ENCODE data around the gene MYL10. TPM values are rescaled to one million over a fixed set of nuclear protein-coding genes. Genes with fewer than 3 reads are reported as not detected.

Gene MYL10
- polyA plus RNA-seq, 1 of the 3 experiments (the other 2 are of a cell fraction) = not detected

DNA sequence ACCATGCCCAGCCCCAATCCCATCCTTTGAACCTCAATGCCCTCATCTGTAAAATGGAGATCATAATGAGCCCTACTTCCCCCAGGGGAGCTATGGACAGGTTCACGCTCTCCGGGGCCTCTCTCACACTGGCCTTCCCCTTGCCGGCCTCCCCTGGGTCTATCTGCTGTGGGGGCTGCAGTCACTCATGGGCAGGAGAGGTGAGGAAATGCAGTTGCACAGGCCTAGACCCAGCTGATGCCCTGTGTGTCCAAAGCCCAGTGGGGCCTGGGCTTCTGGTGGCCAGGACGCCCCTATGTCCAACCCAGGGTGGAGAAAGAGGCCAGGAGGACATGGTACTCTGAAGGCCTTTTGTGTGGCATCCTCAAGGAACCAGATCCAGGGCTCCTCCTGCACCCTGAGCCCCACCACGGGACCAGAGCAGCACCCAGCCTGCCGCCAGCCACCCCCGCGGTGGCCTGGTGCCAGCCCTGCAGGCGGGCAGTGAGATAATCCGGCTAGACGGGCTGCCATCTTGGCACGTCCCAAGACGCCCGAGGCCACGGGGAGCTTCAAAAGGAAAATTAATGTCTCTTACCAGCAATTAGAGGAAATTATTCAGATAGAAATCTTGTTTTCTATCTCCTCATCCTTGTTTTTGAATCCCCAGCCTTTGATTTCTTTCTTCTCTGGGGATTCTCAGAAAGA lies 39.0 kb downstream of the MYL10 start:
- CTCF ChIA-PET = interaction anchor here (0.6 to 5.6 kb wide), 10 partner anchors 13 to 358 kb away, joined by 3 to 47 read pairs (median 3); no protein-coding TSS in a partner anchor
- H3K79me2 ChIP-seq (ENCODE audit: insufficient read depth) = no peaks in the 10 kb centered on the region
- peak; percentile 85 for DNase-seq
- no peak overlapping the region for H3K9ac ChIP-seq
- peaks cover 5% of the 10 kb centered on the region; the same call in 1 of the 2 replicates for H3K27me3 ChIP-seq (ENCODE audit: insufficient read depth)
- H3K4me2 ChIP-seq = no peak overlapping the region
- no peaks in the 10 kb centered on the region for H4K20me1 ChIP-seq (ENCODE audit: insufficient read depth)
- H3K9me2 ChIP-seq = no peaks in the 10 kb centered on the region
- POLR2A ChIA-PET = interaction anchor here (0.6 kb wide), 1 partner anchor 47 kb away, joined by 3 read pairs; no protein-coding TSS in a partner anchor
- H3K27ac ChIP-seq (ENCODE audit: low read depth in 2 of 2, low read length in 1 of 2) = peak overlapping the region in 1 of 2 experiments; percentile 58; a peak in 1 of 4 replicates
- WGBS (ENCODE audit: low lambda C conversion rate) = 68% methylated on average over 7 of the region's 15 CpGs
- H2AFZ ChIP-seq (ENCODE audit: low read depth) = no peak overlapping the region
- no peaks in the 10 kb centered on the region for H3F3A ChIP-seq (replicated peaks; ENCODE audit: insufficient read depth)
- H3K4me3 ChIP-seq (ENCODE audit: low read depth in 2 of 2, low read length in 1 of 2) = no peak overlapping the region
- TF ChIP-seq, protein P1, sequence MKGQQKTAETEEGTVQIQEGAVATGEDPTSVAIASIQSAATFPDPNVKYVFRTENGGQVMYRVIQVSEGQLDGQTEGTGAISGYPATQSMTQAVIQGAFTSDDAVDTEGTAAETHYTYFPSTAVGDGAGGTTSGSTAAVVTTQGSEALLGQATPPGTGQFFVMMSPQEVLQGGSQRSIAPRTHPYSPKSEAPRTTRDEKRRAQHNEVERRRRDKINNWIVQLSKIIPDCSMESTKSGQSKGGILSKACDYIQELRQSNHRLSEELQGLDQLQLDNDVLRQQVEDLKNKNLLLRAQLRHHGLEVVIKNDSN (IDR thresholded peaks at IDR 0.05; ENCODE audit: borderline replicate concordance, low read depth) = no peak
- TF ChIP-seq, protein P2, sequence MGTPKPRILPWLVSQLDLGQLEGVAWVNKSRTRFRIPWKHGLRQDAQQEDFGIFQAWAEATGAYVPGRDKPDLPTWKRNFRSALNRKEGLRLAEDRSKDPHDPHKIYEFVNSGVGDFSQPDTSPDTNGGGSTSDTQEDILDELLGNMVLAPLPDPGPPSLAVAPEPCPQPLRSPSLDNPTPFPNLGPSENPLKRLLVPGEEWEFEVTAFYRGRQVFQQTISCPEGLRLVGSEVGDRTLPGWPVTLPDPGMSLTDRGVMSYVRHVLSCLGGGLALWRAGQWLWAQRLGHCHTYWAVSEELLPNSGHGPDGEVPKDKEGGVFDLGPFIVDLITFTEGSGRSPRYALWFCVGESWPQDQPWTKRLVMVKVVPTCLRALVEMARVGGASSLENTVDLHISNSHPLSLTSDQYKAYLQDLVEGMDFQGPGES (IDR thresholded peaks at IDR 0.05; ENCODE audit: low read depth, low read length) = no peak
- TF ChIP-seq GATA2 (CRISPR knock-in tag; IDR thresholded peaks at IDR 0.05) (peak; percentile 64), GABPA (IDR thresholded peaks at IDR 0.05; ENCODE audit: low read depth) (no peak), RCOR1 (IDR thresholded peaks at IDR 0.05; ENCODE audit: low read length) (0 out of 2 replicates have a peak, but pooled peaks have one; percentile 17)
- H3K9me3 ChIP-seq = no peaks in the 10 kb centered on the region
- no peaks in the 10 kb centered on the region for H3K36me3 ChIP-seq (replicated peaks in 1 of 2; ENCODE audit: control insufficient read depth in 1 of 2, insufficient read depth in 2 of 2, low read length in 1 of 2)
- H3K4me1 ChIP-seq (ENCODE audit: control insufficient read depth in 1 of 2, insufficient read depth in 2 of 2, low read depth in 1 of 2, low read length in 1 of 2) = peaks cover 0 to 15% of the 10 kb centered on the region in 2 experiments; a peak in 1 of 4 replicates

DNA sequence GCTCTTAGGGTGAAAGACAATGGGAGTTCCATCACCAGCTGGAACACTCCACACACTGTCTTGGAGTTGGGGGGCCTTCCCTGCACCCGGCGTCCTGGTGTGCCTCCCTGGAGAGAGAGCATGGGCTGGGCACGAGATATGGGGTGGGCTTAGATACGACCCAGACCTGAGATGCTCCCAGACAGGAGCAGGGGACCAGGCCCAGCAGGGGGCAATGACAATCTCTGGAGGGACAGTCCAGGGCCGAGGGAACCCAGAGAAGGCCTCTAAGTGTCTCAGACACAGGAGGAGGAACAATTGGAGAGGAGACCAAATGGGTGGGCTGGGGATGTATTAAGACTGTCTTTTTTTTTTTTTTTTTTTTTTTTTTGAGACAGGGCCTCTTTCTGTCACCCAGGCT lies 40.0 kb downstream of the MYL10 start:
- TF ChIP-seq TAF1 (IDR thresholded peaks at IDR 0.05; ENCODE audit: borderline replicate concordance, low read depth, low read length) (no peak), EP300 (IDR thresholded peaks at IDR 0.05; ENCODE audit: borderline replicate concordance in 1 of 2, low read depth in 1 of 2, low read length in 1 of 2) (no peak), FOXM1 (IDR thresholded peaks at IDR 0.05; ENCODE audit: low read depth) (no peak), ELF1 (IDR thresholded peaks at IDR 0.05) (no peak), RCOR1 (IDR thresholded peaks at IDR 0.05; ENCODE audit: low read length) (no peak), YY1 (IDR thresholded peaks at IDR 0.05; ENCODE audit: low read depth) (no peak), GATA2 (CRISPR knock-in tag; IDR thresholded peaks at IDR 0.05) (no peak), EZH2phosphoT487 (IDR thresholded peaks at IDR 0.05; ENCODE audit: borderline replicate concordance, low read depth) (no peak), NRF1 (IDR thresholded peaks at IDR 0.05; ENCODE audit: low read depth, low read length) (no peak), RFX5 (IDR thresholded peaks at IDR 0.05; ENCODE audit: low read length) (no peak), TCF12 (IDR thresholded peaks at IDR 0.05) (no peak), GABPA (IDR thresholded peaks at IDR 0.05; ENCODE audit: low read depth) (no peak), NFIC (IDR thresholded peaks at IDR 0.05; ENCODE audit: borderline replicate concordance) (no peak)
- TF ChIP-seq, protein P3, sequence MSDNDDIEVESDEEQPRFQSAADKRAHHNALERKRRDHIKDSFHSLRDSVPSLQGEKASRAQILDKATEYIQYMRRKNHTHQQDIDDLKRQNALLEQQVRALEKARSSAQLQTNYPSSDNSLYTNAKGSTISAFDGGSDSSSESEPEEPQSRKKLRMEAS (IDR thresholded peaks at IDR 0.05; ENCODE audit: low read depth) = no peak
- TF ChIP-seq, protein P4, sequence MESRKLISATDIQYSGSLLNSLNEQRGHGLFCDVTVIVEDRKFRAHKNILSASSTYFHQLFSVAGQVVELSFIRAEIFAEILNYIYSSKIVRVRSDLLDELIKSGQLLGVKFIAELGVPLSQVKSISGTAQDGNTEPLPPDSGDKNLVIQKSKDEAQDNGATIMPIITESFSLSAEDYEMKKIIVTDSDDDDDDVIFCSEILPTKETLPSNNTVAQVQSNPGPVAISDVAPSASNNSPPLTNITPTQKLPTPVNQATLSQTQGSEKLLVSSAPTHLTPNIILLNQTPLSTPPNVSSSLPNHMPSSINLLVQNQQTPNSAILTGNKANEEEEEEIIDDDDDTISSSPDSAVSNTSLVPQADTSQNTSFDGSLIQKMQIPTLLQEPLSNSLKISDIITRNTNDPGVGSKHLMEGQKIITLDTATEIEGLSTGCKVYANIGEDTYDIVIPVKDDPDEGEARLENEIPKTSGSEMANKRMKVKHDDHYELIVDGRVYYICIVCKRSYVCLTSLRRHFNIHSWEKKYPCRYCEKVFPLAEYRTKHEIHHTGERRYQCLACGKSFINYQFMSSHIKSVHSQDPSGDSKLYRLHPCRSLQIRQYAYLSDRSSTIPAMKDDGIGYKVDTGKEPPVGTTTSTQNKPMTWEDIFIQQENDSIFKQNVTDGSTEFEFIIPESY (IDR thresholded peaks at IDR 0.05; ENCODE audit: borderline replicate concordance, low read depth) = no peak
- TF ChIP-seq, protein P1 (IDR thresholded peaks at IDR 0.05; ENCODE audit: borderline replicate concordance, low read depth) = no peak
- Histone ChIP-seq H3F3A (replicated peaks; ENCODE audit: insufficient read depth) (no peaks in the 10 kb centered on the region), H3K9me3 (no peaks in the 10 kb centered on the region), H3K9ac (no peak overlapping the region), H3K4me3 (ENCODE audit: low read depth in 2 of 2, low read length in 1 of 2) (no peak overlapping the region), H3K4me1 (ENCODE audit: control insufficient read depth in 1 of 2, insufficient read depth in 2 of 2, low read depth in 1 of 2, low read length in 1 of 2) (peaks cover 0 to 15% of the 10 kb centered on the region in 2 experiments; a peak in 1 of 4 replicates), H3K27me3 (ENCODE audit: insufficient read depth) (no peaks in the 10 kb centered on the region), H3K4me2 (no peak overlapping the region), H2AFZ (ENCODE audit: low read depth) (no peak overlapping the region), H4K20me1 (ENCODE audit: insufficient read depth) (no peaks in the 10 kb centered on the region), H3K36me3 (replicated peaks in 1 of 2; ENCODE audit: control insufficient read depth in 1 of 2, insufficient read depth in 2 of 2, low read length in 1 of 2) (no peaks in the 10 kb centered on the region), H3K79me2 (ENCODE audit: insufficient read depth) (no peaks in the 10 kb centered on the region), H3K9me2 (no peaks in the 10 kb centered on the region), H3K27ac (ENCODE audit: low read depth in 2 of 2, low read length in 1 of 2) (no peak overlapping the region)
- ChIA-PET CTCF (interaction anchor here (0.6 to 5.6 kb wide), 4 partner anchors 14 to 207 kb away, joined by 3 to 47 read pairs (median 3); no protein-coding TSS in a partner anchor), POLR2A (no interaction called here)
- 73% methylated on average over 5 of the region's 5 CpGs for WGBS (ENCODE audit: low lambda C conversion rate)
- no peak for DNase-seq
